ENCODE measurements around the gene NPB. TPM values are rescaled to one million over a fixed set of nuclear protein-coding genes. Genes with fewer than 3 reads are reported as not detected.

Gene NPB
- polyA plus RNA-seq (2012; ENCODE audit: insufficient read length, low read depth), result 0.64 TPM

GRCh38 chr17:81902023-81902652, at the start of gene NPB:
TSS of gene NPB (plus strand) at chr17:81902238. CDS start at chr17:81902278, 40 bp downstream.
- TF ChIP-seq POLR2AphosphoS5 (IDR thresholded peaks at IDR 0.05; ENCODE audit: low read depth, low read length) (no peak), SIN3A (IDR thresholded peaks at IDR 0.05; ENCODE audit: borderline replicate concordance, insufficient read depth, low read length) (no peak)
- TF ChIP-seq, protein P1, sequence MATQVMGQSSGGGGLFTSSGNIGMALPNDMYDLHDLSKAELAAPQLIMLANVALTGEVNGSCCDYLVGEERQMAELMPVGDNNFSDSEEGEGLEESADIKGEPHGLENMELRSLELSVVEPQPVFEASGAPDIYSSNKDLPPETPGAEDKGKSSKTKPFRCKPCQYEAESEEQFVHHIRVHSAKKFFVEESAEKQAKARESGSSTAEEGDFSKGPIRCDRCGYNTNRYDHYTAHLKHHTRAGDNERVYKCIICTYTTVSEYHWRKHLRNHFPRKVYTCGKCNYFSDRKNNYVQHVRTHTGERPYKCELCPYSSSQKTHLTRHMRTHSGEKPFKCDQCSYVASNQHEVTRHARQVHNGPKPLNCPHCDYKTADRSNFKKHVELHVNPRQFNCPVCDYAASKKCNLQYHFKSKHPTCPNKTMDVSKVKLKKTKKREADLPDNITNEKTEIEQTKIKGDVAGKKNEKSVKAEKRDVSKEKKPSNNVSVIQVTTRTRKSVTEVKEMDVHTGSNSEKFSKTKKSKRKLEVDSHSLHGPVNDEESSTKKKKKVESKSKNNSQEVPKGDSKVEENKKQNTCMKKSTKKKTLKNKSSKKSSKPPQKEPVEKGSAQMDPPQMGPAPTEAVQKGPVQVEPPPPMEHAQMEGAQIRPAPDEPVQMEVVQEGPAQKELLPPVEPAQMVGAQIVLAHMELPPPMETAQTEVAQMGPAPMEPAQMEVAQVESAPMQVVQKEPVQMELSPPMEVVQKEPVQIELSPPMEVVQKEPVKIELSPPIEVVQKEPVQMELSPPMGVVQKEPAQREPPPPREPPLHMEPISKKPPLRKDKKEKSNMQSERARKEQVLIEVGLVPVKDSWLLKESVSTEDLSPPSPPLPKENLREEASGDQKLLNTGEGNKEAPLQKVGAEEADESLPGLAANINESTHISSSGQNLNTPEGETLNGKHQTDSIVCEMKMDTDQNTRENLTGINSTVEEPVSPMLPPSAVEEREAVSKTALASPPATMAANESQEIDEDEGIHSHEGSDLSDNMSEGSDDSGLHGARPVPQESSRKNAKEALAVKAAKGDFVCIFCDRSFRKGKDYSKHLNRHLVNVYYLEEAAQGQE (IDR thresholded peaks at IDR 0.05; ENCODE audit: insufficient read depth in 1 of 2, low read depth in 2 of 2, low read length in 2 of 2), result no peak

DNA sequence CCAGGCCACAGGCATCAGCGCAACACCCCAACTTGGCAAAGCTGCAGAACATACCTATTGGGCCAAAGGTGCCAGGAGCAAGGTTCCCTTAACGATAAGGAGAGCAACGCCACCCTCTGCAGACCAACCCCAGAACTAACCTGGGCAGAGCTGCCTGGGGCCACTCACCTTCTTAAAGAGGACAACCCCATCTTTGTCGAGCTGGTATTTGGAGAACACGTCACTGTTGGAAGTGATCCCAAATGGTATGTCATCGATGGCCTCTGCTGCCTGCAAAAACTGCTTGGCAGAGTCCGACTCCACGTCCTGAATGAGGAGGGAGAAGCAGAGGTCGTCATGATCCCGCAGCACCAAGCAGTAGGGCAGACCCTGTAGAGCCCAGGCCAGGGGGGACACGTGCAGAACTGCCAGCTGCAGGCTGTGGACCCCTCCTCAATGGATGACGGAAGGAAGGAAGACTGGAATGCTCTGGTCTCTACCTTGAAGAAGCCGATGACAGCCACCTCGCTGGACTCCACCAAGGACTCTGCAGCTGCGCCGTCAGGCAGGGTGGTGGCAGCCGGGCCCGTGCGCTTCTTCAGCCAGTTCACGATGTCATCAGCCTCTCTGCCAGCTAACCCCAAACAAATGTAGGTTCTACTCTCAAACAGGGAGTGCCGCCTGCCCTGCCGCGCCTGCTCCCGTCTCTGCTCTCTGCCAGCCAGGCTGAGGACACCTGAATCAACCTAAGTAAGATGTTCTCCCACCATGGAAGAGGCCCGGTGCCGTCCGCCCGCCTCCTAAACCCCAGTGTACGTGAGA, 46.9 kb upstream of the NPB start:
- TF ChIP-seq SIN3A (IDR thresholded peaks at IDR 0.05; ENCODE audit: borderline replicate concordance, insufficient read depth, low read length) (no peak), POLR2AphosphoS5 (IDR thresholded peaks at IDR 0.05; ENCODE audit: low read depth, low read length) (no peak; the same call in 1 of the 2 replicates), TAF1 (IDR thresholded peaks at IDR 0.05; ENCODE audit: borderline replicate concordance, insufficient read depth, low read length) (no peak), FOXP2 (optimal IDR thresholded peaks at IDR 0.05; ENCODE audit: borderline replicate concordance, extremely low read depth, extremely low read length, insufficient read depth) (no peak)
- TF ChIP-seq, protein P1 (IDR thresholded peaks at IDR 0.05; ENCODE audit: insufficient read depth in 1 of 2, low read depth in 2 of 2, low read length in 2 of 2), result no peak

- TF ChIP-seq, protein P1 (IDR thresholded peaks at IDR 0.05; ENCODE audit: insufficient read depth in 1 of 2, low read depth in 2 of 2, low read length in 2 of 2), result no peak
- TF ChIP-seq POLR2AphosphoS5 (IDR thresholded peaks at IDR 0.05; ENCODE audit: low read depth, low read length) (no peak), TAF1 (IDR thresholded peaks at IDR 0.05; ENCODE audit: borderline replicate concordance, insufficient read depth, low read length) (no peak), SIN3A (IDR thresholded peaks at IDR 0.05; ENCODE audit: borderline replicate concordance, insufficient read depth, low read length) (no peak), FOXP2 (optimal IDR thresholded peaks at IDR 0.05; ENCODE audit: borderline replicate concordance, extremely low read depth, extremely low read length, insufficient read depth) (no peak)
Observed at GRCh38 chr17:81858170-81858966, 43.7 kb upstream of the NPB start.

DNA sequence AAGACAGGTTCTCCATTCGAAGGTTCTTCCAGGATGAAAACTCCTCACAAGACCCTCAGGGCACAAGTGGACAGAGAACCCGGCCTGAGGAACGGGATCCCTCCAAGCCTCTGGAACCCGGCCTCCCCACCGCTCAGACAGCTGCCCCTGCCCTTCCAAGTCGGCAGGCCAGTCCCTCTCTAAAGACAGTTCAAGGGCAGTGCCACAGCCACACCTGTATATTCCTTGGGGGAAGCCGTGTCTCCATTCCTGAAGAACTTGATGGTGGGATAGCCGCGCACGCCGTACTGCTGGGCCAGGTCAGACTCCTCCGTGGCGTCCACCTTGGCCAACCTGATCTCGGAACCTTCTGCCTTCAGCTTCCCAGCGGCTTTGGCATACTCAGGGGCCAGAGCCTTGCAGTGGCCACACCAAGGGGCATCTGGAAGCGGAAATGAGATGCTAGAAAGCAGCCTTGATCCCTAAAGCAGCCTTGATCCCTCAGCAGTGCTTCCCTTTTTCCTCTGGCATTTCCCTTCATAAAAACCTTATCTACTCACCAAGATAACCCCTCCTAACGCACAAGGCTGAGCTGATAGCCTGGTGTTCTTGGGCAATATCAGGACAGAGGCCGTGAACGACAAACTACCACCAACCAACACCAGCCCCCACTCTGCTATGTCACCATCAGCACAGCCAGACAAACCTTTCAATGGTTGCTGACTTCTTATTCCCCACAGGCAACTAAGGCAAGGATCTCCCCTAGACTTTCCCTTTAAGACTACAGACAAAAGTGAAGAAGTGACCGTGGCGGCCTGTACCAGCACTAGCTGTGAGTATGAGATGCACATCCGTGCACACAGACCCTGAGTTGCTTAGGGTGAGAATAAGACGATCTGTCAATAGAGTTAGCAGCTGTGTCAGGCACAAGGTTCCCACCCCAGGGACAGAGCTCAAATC, 42.8 kb upstream of the NPB start:
- TF ChIP-seq TAF1 (IDR thresholded peaks at IDR 0.05; ENCODE audit: borderline replicate concordance, insufficient read depth, low read length), result no peak; the same call in 1 of the 2 replicates
- TF ChIP-seq, protein P1 (IDR thresholded peaks at IDR 0.05; ENCODE audit: insufficient read depth in 1 of 2, low read depth in 2 of 2, low read length in 2 of 2), result no peak
- TF ChIP-seq FOXP2 (optimal IDR thresholded peaks at IDR 0.05; ENCODE audit: borderline replicate concordance, extremely low read depth, extremely low read length, insufficient read depth), result no peak
- no peak for TF ChIP-seq SIN3A (IDR thresholded peaks at IDR 0.05; ENCODE audit: borderline replicate concordance, insufficient read depth, low read length)
- peak; percentile 54; the same call in 1 of the 2 replicates for TF ChIP-seq POLR2AphosphoS5 (IDR thresholded peaks at IDR 0.05; ENCODE audit: low read depth, low read length)
